Astrocyte (in vitro differentiated cells and primary cell): ENCODE data around the gene ANK3. TPM values are rescaled to one million over a fixed set of nuclear protein-coding genes. Genes with fewer than 3 reads are reported as not detected.
A peak's percentile ranks its signal among the peaks of the same experiment; 100 is the strongest.

Experiments used
- DNase-seq: peaks from one replicate; pipeline ENCODE4 v3.0.0-alpha.2; 2010; ENCODE audit warnings: low read depth
- FAIRE-seq: peaks from 2 replicates; lab custom pipeline; 2011; peaks lifted over from hg19 to GRCh38; lab: Jason Lieb, UNC
- H2AFZ ChIP-seq: 2 replicates; pipeline ENCODE4 v1.6.0; 2012; ENCODE audit warnings: low read depth, low read length, inconsistent platforms
- H3K27ac ChIP-seq: 2 replicates; pipeline ENCODE4 v1.5.1; 2011; ENCODE audit warnings: low read depth, low read length, inconsistent platforms
- H3K27me3 ChIP-seq: 2 replicates; pipeline ENCODE4 v1.6.0; 2011; ENCODE audit warnings: low read length, inconsistent platforms; ENCODE audit not compliant: insufficient read depth
- H3K36me3 ChIP-seq: 2 replicates; pipeline ENCODE4 v1.5.1; 2011; ENCODE audit warnings: low read length, inconsistent platforms; ENCODE audit not compliant: insufficient read depth
- H3K4me1 ChIP-seq: 2 replicates; pipeline ENCODE4 v1.5.1; 2011; ENCODE audit warnings: low read length, inconsistent platforms; ENCODE audit not compliant: insufficient read depth
- H3K4me2 ChIP-seq: 2 replicates; pipeline ENCODE4 v1.6.0; 2012; ENCODE audit warnings: low read length, inconsistent platforms
- H3K4me3 ChIP-seq: 2 replicates; pipeline ENCODE4 v1.5.1; 2011; ENCODE audit warnings: low read depth, mild to moderate bottlenecking, low read length, inconsistent platforms; ENCODE audit not compliant: insufficient read depth
- H3K79me2 ChIP-seq: 2 replicates; pipeline ENCODE4 v1.6.0; 2012; ENCODE audit warnings: mild to moderate bottlenecking, low read length, inconsistent platforms; ENCODE audit not compliant: insufficient read depth
- H3K9ac ChIP-seq: 2 replicates; pipeline ENCODE4 v1.6.0; 2012; ENCODE audit warnings: mild to moderate bottlenecking, low read length, inconsistent platforms
- H3K9me3 ChIP-seq: 2 replicates; pipeline ENCODE4 v1.5.1; 2012; ENCODE audit warnings: low read depth, mild to moderate bottlenecking, low read length, inconsistent platforms; ENCODE audit not compliant: insufficient read depth
- H4K20me1 ChIP-seq: 2 replicates; pipeline ENCODE4 v1.6.0; 2012; ENCODE audit warnings: low read length, inconsistent platforms; ENCODE audit not compliant: insufficient read depth
- H3K27ac Mint-ChIP-seq: one replicate; pipeline ENCODE4 v1.8.0; 2021; ENCODE audit warnings: mild to moderate bottlenecking, mixed read lengths; ENCODE audit not compliant: unreplicated experiment
- H3K27me3 Mint-ChIP-seq: one replicate; pipeline ENCODE4 v1.8.0; 2021; ENCODE audit warnings: low read depth, mixed read lengths; ENCODE audit not compliant: unreplicated experiment
- H3K36me3 Mint-ChIP-seq: one replicate; pipeline ENCODE4 v1.8.0; 2021; ENCODE audit warnings: low read depth, mixed read lengths; ENCODE audit not compliant: unreplicated experiment
- H3K4me1 Mint-ChIP-seq: one replicate; pipeline ENCODE4 v1.8.0; 2021; ENCODE audit warnings: low read depth, mixed read lengths; ENCODE audit not compliant: unreplicated experiment
- H3K4me3 Mint-ChIP-seq: one replicate; pipeline ENCODE4 v1.8.0; 2021; ENCODE audit warnings: mild to moderate bottlenecking, moderate library complexity, mixed read lengths; ENCODE audit not compliant: unreplicated experiment
- H3K9me3 Mint-ChIP-seq: one replicate; pipeline ENCODE4 v1.8.0; 2021; ENCODE audit warnings: mild to moderate bottlenecking, mixed read lengths; ENCODE audit not compliant: unreplicated experiment
- EZH2 ChIP-seq: IDR thresholded peaks from 2 replicates; pipeline ENCODE4 v1.6.1; 2012; ENCODE audit warnings: mild to moderate bottlenecking, low read length, inconsistent platforms; ENCODE audit not compliant: insufficient read depth
- total RNA-seq: library from RNA; stranded (reverse); gene quantifications from 2 replicates; pipeline ENCODE4 v1.2.1, GENCODE V29; 2021
- TF ChIP-seq, protein P1 (sequence below): IDR thresholded peaks from 2 replicates; pipeline ENCODE4 v1.5.1; 2011; ENCODE audit warnings: low read depth, mild to moderate bottlenecking, inconsistent platforms, low read length, moderate library complexity; ENCODE audit not compliant: insufficient read depth

The ANK3 gene
- total RNA-seq, 1 donor from 2014 or later, result 21.1 TPM

DNA sequence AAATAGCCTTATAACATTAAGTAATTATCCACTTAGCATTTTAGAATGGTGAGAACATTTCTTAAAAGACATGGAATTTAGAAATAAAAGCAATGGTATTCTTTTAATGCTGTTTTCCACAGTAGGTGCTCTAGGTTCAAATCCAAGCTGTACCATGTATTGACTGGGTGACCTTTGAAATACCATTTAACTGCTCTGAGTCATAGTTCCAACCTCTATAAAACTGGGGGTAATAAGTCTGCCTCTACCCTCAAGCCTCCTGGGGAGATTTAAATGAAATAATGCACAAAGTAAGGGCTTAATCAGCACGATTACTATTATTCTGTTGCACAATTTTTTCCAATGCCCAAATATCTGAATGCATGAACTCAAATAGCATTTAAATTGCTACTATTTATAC is 246.9 kb downstream of the ANK3 start:
- no peaks in the 10 kb centered on the region for H4K20me1 ChIP-seq
- no peak overlapping the region for H3K4me3 Mint-ChIP-seq
- no peaks in the 10 kb centered on the region for H3K36me3 ChIP-seq
- FAIRE-seq (no peak), DNase-seq (no peak)
- no peaks in the 10 kb centered on the region for H3K79me2 ChIP-seq
- H3K4me3 ChIP-seq, result no peak overlapping the region
- no peak overlapping the region for H3K9ac ChIP-seq
- H3K27me3 ChIP-seq, result no peaks in the 10 kb centered on the region
- H3K36me3 Mint-ChIP-seq, result no peaks in the 10 kb centered on the region
- H3K4me1 ChIP-seq, result peaks cover 20% of the 10 kb centered on the region
- H2AFZ ChIP-seq, result no peak overlapping the region
- no peaks in the 10 kb centered on the region for H3K9me3 ChIP-seq
- H3K4me2 ChIP-seq, result no peak overlapping the region
- no peaks in the 10 kb centered on the region for H3K9me3 Mint-ChIP-seq
- no peak overlapping the region for H3K27ac ChIP-seq
- TF ChIP-seq, protein P1, sequence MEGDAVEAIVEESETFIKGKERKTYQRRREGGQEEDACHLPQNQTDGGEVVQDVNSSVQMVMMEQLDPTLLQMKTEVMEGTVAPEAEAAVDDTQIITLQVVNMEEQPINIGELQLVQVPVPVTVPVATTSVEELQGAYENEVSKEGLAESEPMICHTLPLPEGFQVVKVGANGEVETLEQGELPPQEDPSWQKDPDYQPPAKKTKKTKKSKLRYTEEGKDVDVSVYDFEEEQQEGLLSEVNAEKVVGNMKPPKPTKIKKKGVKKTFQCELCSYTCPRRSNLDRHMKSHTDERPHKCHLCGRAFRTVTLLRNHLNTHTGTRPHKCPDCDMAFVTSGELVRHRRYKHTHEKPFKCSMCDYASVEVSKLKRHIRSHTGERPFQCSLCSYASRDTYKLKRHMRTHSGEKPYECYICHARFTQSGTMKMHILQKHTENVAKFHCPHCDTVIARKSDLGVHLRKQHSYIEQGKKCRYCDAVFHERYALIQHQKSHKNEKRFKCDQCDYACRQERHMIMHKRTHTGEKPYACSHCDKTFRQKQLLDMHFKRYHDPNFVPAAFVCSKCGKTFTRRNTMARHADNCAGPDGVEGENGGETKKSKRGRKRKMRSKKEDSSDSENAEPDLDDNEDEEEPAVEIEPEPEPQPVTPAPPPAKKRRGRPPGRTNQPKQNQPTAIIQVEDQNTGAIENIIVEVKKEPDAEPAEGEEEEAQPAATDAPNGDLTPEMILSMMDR, result no peak
- no peak for TF ChIP-seq EZH2
- no peak overlapping the region for H3K27ac Mint-ChIP-seq
- no peaks in the 10 kb centered on the region for H3K27me3 Mint-ChIP-seq
- H3K4me1 Mint-ChIP-seq, result peaks cover 2% of the 10 kb centered on the region

DNA sequence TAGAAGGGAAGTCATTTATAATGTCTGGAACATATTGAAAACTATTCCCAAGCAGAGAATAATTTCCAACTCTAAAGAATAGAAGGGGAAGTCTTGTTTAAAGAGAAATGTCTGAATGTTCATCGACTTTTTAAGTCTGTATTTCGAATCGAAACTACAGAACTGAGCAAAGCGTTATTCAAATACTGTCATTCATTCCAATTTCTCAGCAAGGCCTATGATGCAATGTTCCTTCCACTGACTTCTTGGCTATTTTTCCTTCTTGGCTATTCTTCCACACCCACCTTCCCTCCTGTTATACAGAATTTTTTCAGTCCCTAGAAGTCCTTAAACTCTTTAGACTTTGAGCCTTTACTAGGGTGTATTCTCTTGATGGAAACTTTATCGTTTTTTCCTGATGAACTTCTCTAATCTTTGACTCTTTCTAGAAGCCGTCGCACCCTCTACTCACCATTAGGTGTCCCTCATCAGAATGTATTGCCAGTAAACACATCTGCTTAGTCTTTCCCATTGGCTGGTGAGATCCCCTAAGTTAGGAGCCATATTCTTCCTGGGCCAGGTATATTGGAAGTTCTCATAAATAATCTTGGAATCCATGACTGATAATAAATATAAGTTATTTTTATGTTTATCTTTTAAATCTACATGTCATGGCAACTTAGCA is 247.6 kb downstream of the ANK3 start:
- H3K36me3 ChIP-seq, result no peaks in the 10 kb centered on the region
- H3K27ac ChIP-seq, result no peak overlapping the region
- FAIRE-seq (peak; percentile 20), DNase-seq (no peak)
- peaks cover 2% of the 10 kb centered on the region for H3K4me1 Mint-ChIP-seq
- no peak overlapping the region for H3K9ac ChIP-seq
- TF ChIP-seq, protein P1, result no peak
- TF ChIP-seq EZH2, result no peak
- H3K27ac Mint-ChIP-seq, result no peak overlapping the region
- H3K27me3 ChIP-seq, result no peaks in the 10 kb centered on the region
- no peaks in the 10 kb centered on the region for H3K9me3 Mint-ChIP-seq
- H3K4me3 Mint-ChIP-seq, result no peak overlapping the region
- no peak overlapping the region for H2AFZ ChIP-seq
- H3K27me3 Mint-ChIP-seq, result no peaks in the 10 kb centered on the region
- H3K9me3 ChIP-seq, result no peaks in the 10 kb centered on the region
- H3K4me3 ChIP-seq, result no peak overlapping the region
- no peaks in the 10 kb centered on the region for H3K36me3 Mint-ChIP-seq
- no peaks in the 10 kb centered on the region for H4K20me1 ChIP-seq
- no peaks in the 10 kb centered on the region for H3K79me2 ChIP-seq
- H3K4me2 ChIP-seq, result no peak overlapping the region
- peaks cover 19% of the 10 kb centered on the region for H3K4me1 ChIP-seq
